Measurements from ENCODE around the gene OSBPL3. TPM values are rescaled to one million over a fixed set of nuclear protein-coding genes. Genes with fewer than 3 reads are reported as not detected.

The OSBPL3 gene
- total RNA-seq, 1 donor from 2014 or later, result 37.5 TPM

DNA sequence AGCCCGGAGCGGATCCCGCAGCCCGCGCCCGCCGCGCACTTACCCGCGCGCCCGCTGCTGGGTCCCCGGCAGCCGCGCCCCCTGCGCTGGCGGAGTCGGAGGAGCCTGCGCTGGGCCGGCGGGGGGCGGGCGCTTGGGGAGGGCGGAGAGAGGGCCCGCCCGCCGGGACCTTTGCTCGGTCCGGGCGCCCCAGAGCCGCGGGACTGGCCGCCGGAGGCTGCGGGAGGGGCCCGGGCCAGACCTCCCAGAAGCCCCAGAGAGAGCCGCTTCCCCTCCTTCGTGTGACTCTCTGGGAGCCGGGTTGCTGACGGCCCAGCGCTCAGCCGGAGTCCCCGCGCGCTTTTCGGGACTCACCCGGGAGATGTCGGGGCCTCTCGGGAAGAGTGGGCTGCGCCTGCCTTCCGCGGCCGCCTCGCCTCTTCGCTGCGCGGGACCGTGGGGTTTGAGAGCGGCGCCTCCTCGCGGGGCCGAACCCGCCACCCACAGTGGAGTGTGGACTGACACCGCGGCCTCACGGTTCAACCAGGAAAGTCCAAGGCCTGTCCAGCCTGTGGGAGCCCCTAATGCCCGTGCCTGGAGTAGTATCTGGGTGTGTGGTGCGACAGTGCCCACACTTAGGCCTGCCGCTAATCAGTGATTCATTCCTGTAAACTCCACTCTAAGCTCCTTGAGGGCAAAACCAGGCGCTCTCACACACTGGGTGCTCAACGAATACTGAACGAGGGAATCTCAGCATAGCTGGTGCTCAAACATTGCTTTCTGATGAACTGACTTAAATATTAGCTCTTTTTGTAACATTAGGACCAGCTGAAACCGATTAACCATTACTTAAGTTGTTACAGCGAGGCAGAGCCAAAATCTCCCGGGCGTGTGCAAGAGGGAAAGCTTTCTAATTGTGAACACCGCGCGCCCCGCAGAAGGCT is 222.4 kb downstream of the OSBPL3 start, which contains the start of gene GSDME:
TSS of gene GSDME (minus strand) at position 112 of the 923 bp plus-strand sequence. CDS start 7,690 bp downstream, outside the sequence.
- peaks cover 16% of the 10 kb centered on the region for H3K27me3 Mint-ChIP-seq (ENCODE audit: unreplicated experiment)
- TF ChIP-seq, protein P1, sequence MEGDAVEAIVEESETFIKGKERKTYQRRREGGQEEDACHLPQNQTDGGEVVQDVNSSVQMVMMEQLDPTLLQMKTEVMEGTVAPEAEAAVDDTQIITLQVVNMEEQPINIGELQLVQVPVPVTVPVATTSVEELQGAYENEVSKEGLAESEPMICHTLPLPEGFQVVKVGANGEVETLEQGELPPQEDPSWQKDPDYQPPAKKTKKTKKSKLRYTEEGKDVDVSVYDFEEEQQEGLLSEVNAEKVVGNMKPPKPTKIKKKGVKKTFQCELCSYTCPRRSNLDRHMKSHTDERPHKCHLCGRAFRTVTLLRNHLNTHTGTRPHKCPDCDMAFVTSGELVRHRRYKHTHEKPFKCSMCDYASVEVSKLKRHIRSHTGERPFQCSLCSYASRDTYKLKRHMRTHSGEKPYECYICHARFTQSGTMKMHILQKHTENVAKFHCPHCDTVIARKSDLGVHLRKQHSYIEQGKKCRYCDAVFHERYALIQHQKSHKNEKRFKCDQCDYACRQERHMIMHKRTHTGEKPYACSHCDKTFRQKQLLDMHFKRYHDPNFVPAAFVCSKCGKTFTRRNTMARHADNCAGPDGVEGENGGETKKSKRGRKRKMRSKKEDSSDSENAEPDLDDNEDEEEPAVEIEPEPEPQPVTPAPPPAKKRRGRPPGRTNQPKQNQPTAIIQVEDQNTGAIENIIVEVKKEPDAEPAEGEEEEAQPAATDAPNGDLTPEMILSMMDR (IDR thresholded peaks at IDR 0.05; ENCODE audit: partially characterized antibody, unreplicated experiment), result no peak
- no peak for DNase-seq
- H3K9me3 Mint-ChIP-seq (ENCODE audit: unreplicated experiment), result peaks cover 3% of the 10 kb centered on the region
- peak within 1 kb of the TSS; percentile 90 for H3K4me3 Mint-ChIP-seq (ENCODE audit: unreplicated experiment)
- H3K4me1 Mint-ChIP-seq (ENCODE audit: low read depth, unreplicated experiment), result no peaks in the 10 kb centered on the region
- peak within 1 kb of the TSS; percentile 41 for H3K27ac Mint-ChIP-seq (ENCODE audit: unreplicated experiment)
- H3K36me3 Mint-ChIP-seq (ENCODE audit: unreplicated experiment), result no peaks in the 10 kb centered on the region

- Mint-ChIP-seq H3K4me1 (ENCODE audit: low read depth, unreplicated experiment) (peaks cover 4% of the 10 kb centered on the region), H3K27ac (ENCODE audit: unreplicated experiment) (peak overlapping the region; percentile 41), H3K4me3 (ENCODE audit: unreplicated experiment) (peak overlapping the region; percentile 90), H3K9me3 (ENCODE audit: unreplicated experiment) (peaks cover 3% of the 10 kb centered on the region), H3K36me3 (ENCODE audit: unreplicated experiment) (no peaks in the 10 kb centered on the region), H3K27me3 (ENCODE audit: unreplicated experiment) (peaks cover 16% of the 10 kb centered on the region)
- TF ChIP-seq, protein P1 (IDR thresholded peaks at IDR 0.05; ENCODE audit: partially characterized antibody, unreplicated experiment), result no peak
- peak; percentile 68 for DNase-seq
These were observed 223.2 kb downstream of the OSBPL3 start for GRCh38 chr7:24756545-24757352.

- no peak for DNase-seq
- Mint-ChIP-seq H3K27me3 (ENCODE audit: unreplicated experiment) (peaks cover 16% of the 10 kb centered on the region), H3K4me3 (ENCODE audit: unreplicated experiment) (peak overlapping the region; percentile 90), H3K36me3 (ENCODE audit: unreplicated experiment) (no peaks in the 10 kb centered on the region), H3K9me3 (ENCODE audit: unreplicated experiment) (peaks cover 3% of the 10 kb centered on the region), H3K27ac (ENCODE audit: unreplicated experiment) (no peak overlapping the region), H3K4me1 (ENCODE audit: low read depth, unreplicated experiment) (peaks cover 4% of the 10 kb centered on the region)
- TF ChIP-seq, protein P1 (IDR thresholded peaks at IDR 0.05; ENCODE audit: partially characterized antibody, unreplicated experiment), result no peak
These were observed 224.2 kb downstream of the OSBPL3 start for GRCh38 chr7:24755541-24756407.

GRCh38 chr7:24754906-24755506 is 225.0 kb downstream of the OSBPL3 start:
- peaks cover 16% of the 10 kb centered on the region for H3K27me3 Mint-ChIP-seq (ENCODE audit: unreplicated experiment)
- H3K4me1 Mint-ChIP-seq (ENCODE audit: low read depth, unreplicated experiment), result peaks cover 4% of the 10 kb centered on the region
- no peak overlapping the region for H3K4me3 Mint-ChIP-seq (ENCODE audit: unreplicated experiment)
- no peak overlapping the region for H3K27ac Mint-ChIP-seq (ENCODE audit: unreplicated experiment)
- no peaks in the 10 kb centered on the region for H3K36me3 Mint-ChIP-seq (ENCODE audit: unreplicated experiment)
- H3K9me3 Mint-ChIP-seq (ENCODE audit: unreplicated experiment), result peaks cover 3% of the 10 kb centered on the region
- no peak for DNase-seq
- TF ChIP-seq, protein P1 (IDR thresholded peaks at IDR 0.05; ENCODE audit: partially characterized antibody, unreplicated experiment), result no peak
